GM12878 (cell line): ENCODE results near the gene FEM1B. TPM values are rescaled to one million over a fixed set of nuclear protein-coding genes. Genes with fewer than 3 reads are reported as not detected.

Source experiments
- BCL11A ChIP-seq: IDR thresholded peaks from 2 replicates; pipeline ENCODE4 v1.6.1; 2011; ENCODE audit warnings: low read depth, low read length
- BRCA1 ChIP-seq: IDR thresholded peaks from 2 replicates; pipeline ENCODE4 v1.6.1; 2011; ENCODE audit warnings: low read depth, low read length, improper control_type of control experiment
- CBFB ChIP-seq: IDR thresholded peaks from 2 replicates; pipeline ENCODE4 v1.6.1; 2016; ENCODE audit warnings: antibody characterized with exemption, low read depth
- CEBPB ChIP-seq, 2 experiments: fragments of 150-350 bp in 1 of 2; IDR thresholded peaks; 2 replicates each; pipeline ENCODE4 v1.6.1; 2012 to 2014; ENCODE audit warnings: low read depth in 2 of 2, low read length in 2 of 2, borderline replicate concordance in 1 of 2, inconsistent platforms in 1 of 2
- CHD1 ChIP-seq: IDR thresholded peaks from 2 replicates; pipeline ENCODE4 v1.6.1; 2012; ENCODE audit warnings: low read depth, low read length, improper control_type of control experiment
- EP300 ChIP-seq, 2 experiments: fragments of 150-350 bp in 1 of 2; IDR thresholded peaks; 2 replicates each; pipeline ENCODE4 v1.6.1; 2011 to 2012; ENCODE audit warnings: low read depth in 2 of 2, low read length in 2 of 2, borderline replicate concordance in 1 of 2, improper control_type of control experiment in 1 of 2, inconsistent platforms in 1 of 2; ENCODE audit not compliant: control insufficient read depth in 1 of 2
- EZH2 ChIP-seq: IDR thresholded peaks from 2 replicates; pipeline ENCODE4 v1.6.1; 2012; ENCODE audit warnings: low read depth, mild to moderate bottlenecking, control low read depth, inconsistent platforms, low read length, borderline replicate concordance; ENCODE audit not compliant: control insufficient read depth
- HDGF ChIP-seq: fragments of 450-650 bp; IDR thresholded peaks from 2 replicates; pipeline ENCODE4 v1.6.1; 2016; ENCODE audit warnings: antibody characterized with exemption
- IRF4 ChIP-seq: IDR thresholded peaks from 2 replicates; pipeline ENCODE4 v1.6.1; 2011; ENCODE audit warnings: low read depth, low read length
- KAT2A ChIP-seq: conservative IDR thresholded peaks from 2 replicates; pipeline ENCODE4 v1.6.1; 2011; ENCODE audit warnings: low read depth, low read length; ENCODE audit not compliant: control insufficient read depth
- MTA3 ChIP-seq: IDR thresholded peaks from 2 replicates; pipeline ENCODE4 v1.6.1; 2012; ENCODE audit warnings: low read length, inconsistent platforms, borderline replicate concordance
- MYC ChIP-seq: IDR thresholded peaks from 2 replicates; pipeline ENCODE4 v1.6.1; 2011; ENCODE audit warnings: mild to moderate bottlenecking, low read length, moderate library complexity, inconsistent platforms; ENCODE audit not compliant: insufficient read depth, insufficient replicate concordance, insufficient read length, severe bottlenecking
- NFYA ChIP-seq: IDR thresholded peaks from 2 replicates; pipeline ENCODE4 v1.6.1; 2011; ENCODE audit warnings: low read depth, mild to moderate bottlenecking, low read length, improper control_type of control experiment, borderline replicate concordance
- NFYB ChIP-seq: IDR thresholded peaks from 2 replicates; pipeline ENCODE4 v1.6.1; 2011; ENCODE audit warnings: low read depth, mild to moderate bottlenecking, low read length, improper control_type of control experiment, moderate library complexity; ENCODE audit not compliant: insufficient read depth
- PAX8 ChIP-seq: fragments of 450-650 bp; IDR thresholded peaks from 2 replicates; pipeline ENCODE4 v1.6.1; 2017; ENCODE audit warnings: mild to moderate bottlenecking, moderate library complexity
- SUPT20H ChIP-seq: IDR thresholded peaks from 2 replicates; pipeline ENCODE4 v1.6.1; 2011; ENCODE audit warnings: low read depth, mild to moderate bottlenecking, low read length, moderate library complexity, borderline replicate concordance; ENCODE audit not compliant: control insufficient read depth
- YBX1 ChIP-seq: fragments of 450-650 bp; IDR thresholded peaks from 2 replicates; pipeline ENCODE4 v1.6.1; 2016; ENCODE audit warnings: antibody characterized with exemption
- ZNF384 ChIP-seq: IDR thresholded peaks from 2 replicates; pipeline ENCODE4 v1.6.1; 2012; ENCODE audit warnings: low read depth, mild to moderate bottlenecking, low read length, improper control_type of control experiment, borderline replicate concordance
- polyA plus RNA-seq, 11 experiments: library from polyadenylated mRNA; depleted of rRNA in 4 of 11; unstranded in 6 of 11; stranded (reverse) in 5 of 11; fragments of >200 nt; fragmentation: Nextera tagmentation in 4 of 11; fragmentation: Illumina TruSeq in 1 of 11; extraction: Ambion mirVana in 4 of 11; extraction: Trizol in 1 of 11; gene quantifications; 1 replicate in 1 of 11; 2 replicates in 10 of 11; pipeline versions ENCODE4 v1.2.1 to v1.2.3, GENCODE V29; 2011 to 2016; ENCODE audit warnings: inconsistent platforms in 2 of 11, missing spikeins in 2 of 11, low read depth in 1 of 11
- total RNA-seq, 4 experiments: library from RNA; depleted of rRNA in 3 of 4; stranded (reverse); fragments of >200 nt in 3 of 4; fragmentation: Illumina TruSeq in 1 of 4; extraction: Trizol in 1 of 4; gene quantifications; 2 replicates each; pipeline versions ENCODE4 v1.2.1 to v1.2.3, GENCODE V29; 2013 to 2021
- TF ChIP-seq, protein P1 (sequence below): fragments of 150-350 bp; IDR thresholded peaks from 2 replicates; pipeline ENCODE4 v1.6.1; 2014; ENCODE audit warnings: mild to moderate bottlenecking, low read depth, low read length
- TF ChIP-seq, protein P2 (sequence below): fragments of 450-650 bp; IDR thresholded peaks from 2 replicates; pipeline ENCODE4 v1.6.1; 2017; ENCODE audit warnings: mild to moderate bottlenecking, low read depth, inconsistent platforms; ENCODE audit not compliant: poor library complexity, severe bottlenecking
- TF ChIP-seq, protein P3 (sequence below): fragments of 450-650 bp; IDR thresholded peaks from 2 replicates; pipeline ENCODE4 v1.6.1; 2016; ENCODE audit warnings: mild to moderate bottlenecking
- TF ChIP-seq, protein P4 (sequence below): fragments of 450-650 bp; IDR thresholded peaks from 2 replicates; pipeline ENCODE4 v1.6.1; 2017; ENCODE audit warnings: mild to moderate bottlenecking

FEM1B gene
- total and polyA plus RNA-seq, 10 of the 15 experiments (the other 5 are each of a cell fraction or from before 2014, with no cell fraction given), result 5.5 to 61.1 (median 18.2) TPM

DNA sequence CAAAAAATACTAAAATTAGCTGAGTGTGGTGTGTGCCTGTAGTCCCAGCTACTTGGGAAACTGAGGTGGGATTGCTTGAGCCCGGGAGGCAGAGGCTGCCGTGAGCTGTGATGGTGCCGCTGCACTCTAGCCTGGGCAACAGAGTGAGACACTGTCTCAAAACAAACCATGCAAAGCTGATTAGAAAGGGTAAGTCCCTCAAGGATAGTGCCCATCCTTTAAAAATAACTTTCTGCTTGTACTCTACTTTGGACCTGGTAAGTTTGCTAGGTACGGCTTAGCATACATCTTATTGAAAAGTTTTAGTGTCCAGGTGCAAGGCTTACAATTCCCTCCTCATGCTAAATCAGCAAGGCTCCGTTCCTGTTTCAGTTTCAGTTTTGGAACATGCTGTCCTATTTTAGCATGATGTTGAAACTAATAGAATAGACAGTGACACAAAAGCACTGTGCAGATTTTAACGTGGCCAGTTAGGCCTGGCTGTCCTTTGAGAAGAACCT lies 21.4 kb downstream of the FEM1B start (continued):
- TF ChIP-seq MYC (no peak), CHD1 (no peak), CBFB (no peak), YBX1 (no peak), BRCA1 (no peak), EP300 (IDR thresholded peaks at IDR 0.05; ENCODE audit: borderline replicate concordance in 1 of 2, control insufficient read depth in 1 of 2, low read depth in 2 of 2, low read length in 2 of 2) (0 out of 4 replicates have a peak, but pooled peaks of 1 of the 2 experiments have one; percentile 21), KAT2A (no peak), IRF4 (peak; percentile 69; the same call in 1 of the 2 replicates), EZH2 (no peak), CEBPB (IDR thresholded peaks at IDR 0.05; ENCODE audit: borderline replicate concordance in 1 of 2, low read depth in 2 of 2, low read length in 2 of 2) (no peak), PAX8 (no peak), NFYB (no peak), HDGF (no peak), SUPT20H (no peak), BCL11A (no peak), MTA3 (no peak; the same call in 1 of the 2 replicates), NFYA (no peak), ZNF384 (no peak)
- TF ChIP-seq, protein P1, sequence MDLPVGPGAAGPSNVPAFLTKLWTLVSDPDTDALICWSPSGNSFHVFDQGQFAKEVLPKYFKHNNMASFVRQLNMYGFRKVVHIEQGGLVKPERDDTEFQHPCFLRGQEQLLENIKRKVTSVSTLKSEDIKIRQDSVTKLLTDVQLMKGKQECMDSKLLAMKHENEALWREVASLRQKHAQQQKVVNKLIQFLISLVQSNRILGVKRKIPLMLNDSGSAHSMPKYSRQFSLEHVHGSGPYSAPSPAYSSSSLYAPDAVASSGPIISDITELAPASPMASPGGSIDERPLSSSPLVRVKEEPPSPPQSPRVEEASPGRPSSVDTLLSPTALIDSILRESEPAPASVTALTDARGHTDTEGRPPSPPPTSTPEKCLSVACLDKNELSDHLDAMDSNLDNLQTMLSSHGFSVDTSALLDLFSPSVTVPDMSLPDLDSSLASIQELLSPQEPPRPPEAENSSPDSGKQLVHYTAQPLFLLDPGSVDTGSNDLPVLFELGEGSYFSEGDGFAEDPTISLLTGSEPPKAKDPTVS, result no peak
- TF ChIP-seq, protein P2, sequence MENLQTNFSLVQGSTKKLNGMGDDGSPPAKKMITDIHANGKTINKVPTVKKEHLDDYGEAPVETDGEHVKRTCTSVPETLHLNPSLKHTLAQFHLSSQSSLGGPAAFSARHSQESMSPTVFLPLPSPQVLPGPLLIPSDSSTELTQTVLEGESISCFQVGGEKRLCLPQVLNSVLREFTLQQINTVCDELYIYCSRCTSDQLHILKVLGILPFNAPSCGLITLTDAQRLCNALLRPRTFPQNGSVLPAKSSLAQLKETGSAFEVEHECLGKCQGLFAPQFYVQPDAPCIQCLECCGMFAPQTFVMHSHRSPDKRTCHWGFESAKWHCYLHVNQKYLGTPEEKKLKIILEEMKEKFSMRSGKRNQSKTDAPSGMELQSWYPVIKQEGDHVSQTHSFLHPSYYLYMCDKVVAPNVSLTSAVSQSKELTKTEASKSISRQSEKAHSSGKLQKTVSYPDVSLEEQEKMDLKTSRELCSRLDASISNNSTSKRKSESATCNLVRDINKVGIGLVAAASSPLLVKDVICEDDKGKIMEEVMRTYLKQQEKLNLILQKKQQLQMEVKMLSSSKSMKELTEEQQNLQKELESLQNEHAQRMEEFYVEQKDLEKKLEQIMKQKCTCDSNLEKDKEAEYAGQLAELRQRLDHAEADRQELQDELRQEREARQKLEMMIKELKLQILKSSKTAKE, result peak; percentile 53
- TF ChIP-seq, protein P3, sequence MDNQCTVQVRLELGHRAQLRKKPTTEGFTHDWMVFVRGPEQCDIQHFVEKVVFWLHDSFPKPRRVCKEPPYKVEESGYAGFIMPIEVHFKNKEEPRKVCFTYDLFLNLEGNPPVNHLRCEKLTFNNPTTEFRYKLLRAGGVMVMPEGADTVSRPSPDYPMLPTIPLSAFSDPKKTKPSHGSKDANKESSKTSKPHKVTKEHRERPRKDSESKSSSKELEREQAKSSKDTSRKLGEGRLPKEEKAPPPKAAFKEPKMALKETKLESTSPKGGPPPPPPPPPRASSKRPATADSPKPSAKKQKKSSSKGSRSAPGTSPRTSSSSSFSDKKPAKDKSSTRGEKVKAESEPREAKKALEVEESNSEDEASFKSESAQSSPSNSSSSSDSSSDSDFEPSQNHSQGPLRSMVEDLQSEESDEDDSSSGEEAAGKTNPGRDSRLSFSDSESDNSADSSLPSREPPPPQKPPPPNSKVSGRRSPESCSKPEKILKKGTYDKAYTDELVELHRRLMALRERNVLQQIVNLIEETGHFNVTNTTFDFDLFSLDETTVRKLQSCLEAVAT, result peak; percentile 47; the same call in 1 of the 2 replicates
- TF ChIP-seq, protein P4, sequence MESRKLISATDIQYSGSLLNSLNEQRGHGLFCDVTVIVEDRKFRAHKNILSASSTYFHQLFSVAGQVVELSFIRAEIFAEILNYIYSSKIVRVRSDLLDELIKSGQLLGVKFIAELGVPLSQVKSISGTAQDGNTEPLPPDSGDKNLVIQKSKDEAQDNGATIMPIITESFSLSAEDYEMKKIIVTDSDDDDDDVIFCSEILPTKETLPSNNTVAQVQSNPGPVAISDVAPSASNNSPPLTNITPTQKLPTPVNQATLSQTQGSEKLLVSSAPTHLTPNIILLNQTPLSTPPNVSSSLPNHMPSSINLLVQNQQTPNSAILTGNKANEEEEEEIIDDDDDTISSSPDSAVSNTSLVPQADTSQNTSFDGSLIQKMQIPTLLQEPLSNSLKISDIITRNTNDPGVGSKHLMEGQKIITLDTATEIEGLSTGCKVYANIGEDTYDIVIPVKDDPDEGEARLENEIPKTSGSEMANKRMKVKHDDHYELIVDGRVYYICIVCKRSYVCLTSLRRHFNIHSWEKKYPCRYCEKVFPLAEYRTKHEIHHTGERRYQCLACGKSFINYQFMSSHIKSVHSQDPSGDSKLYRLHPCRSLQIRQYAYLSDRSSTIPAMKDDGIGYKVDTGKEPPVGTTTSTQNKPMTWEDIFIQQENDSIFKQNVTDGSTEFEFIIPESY, result no peak
